Esophagus mucosa (tissue), 1 donor: ENCODE measurements around the gene SYNJ2BP. TPM values are rescaled to one million over a fixed set of nuclear protein-coding genes. Genes with fewer than 3 reads are reported as not detected.

ENCODE experiments used
- ATAC-seq: fragments of 200-7000 bp; cut with Tn5 transposase; one replicate; pipeline ENCODE4 v1.9.1; 2020
- total RNA-seq: library from RNA; stranded (reverse); gene quantifications from one replicate; pipeline ENCODE4 v1.2.4, GENCODE V29; 2023
- donor health status: DM: yes; HTN: yes; CAD: no.

The SYNJ2BP gene
- total RNA-seq, 1 donor from 2014 or later, result 10.2 TPM

GRCh38 chr14:70391493-70392391, 25.1 kb downstream of the SYNJ2BP start:
- ATAC-seq, result peak; percentile 62

DNA sequence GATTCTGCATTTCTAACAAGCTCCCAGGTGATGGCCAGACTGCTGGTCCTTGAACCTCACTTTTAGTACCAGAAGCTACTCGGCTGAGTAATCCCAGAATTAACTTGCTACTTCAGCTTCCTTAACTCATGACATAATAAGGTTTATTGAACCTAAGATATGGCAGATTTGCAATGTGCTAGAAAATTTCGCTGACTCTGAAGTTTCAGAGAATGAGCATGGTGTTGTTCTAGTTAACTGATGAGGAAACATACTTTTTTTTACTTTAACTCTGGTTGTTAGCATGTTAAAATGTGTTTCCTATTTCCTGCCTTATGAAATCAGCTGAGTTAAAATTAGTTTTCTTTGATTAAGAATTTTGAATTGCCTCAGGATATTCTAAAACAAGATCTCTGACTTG, 34.4 kb downstream of the SYNJ2BP start:
- no peak for ATAC-seq

DNA sequence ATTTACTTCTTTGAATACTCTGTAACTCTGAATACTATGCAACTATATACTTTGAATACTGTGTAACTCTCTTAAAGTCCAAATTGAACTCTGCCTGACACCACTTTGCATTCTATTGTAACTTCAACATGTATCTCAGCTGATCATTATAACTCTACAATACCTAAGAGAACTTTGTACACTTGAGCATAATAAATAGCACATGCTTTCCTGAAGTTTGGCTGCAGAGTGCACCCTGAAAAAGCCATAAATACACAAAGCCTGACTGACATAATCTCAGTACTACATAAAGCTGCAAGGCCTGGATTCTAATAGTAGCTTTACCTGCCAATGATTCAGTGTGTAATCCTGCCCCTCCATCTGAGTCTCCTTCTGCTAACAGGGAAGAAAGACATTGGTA, 36.1 kb downstream of the SYNJ2BP start:
- no peak for ATAC-seq

- no peak for ATAC-seq
Observed at GRCh38 chr14:70378696-70379095, 38.2 kb downstream of the SYNJ2BP start.

Other genes starting within 250 kb of the SYNJ2BP start
- gene SLC8A3, start 228.1 kb downstream of the SYNJ2BP start, total RNA-seq, result 0.08 TPM
- gene COX16, start 57.4 kb downstream of the SYNJ2BP start, total RNA-seq, result 46.0 TPM
- not detected for gene ADAM21, start 35.1 kb upstream of the SYNJ2BP start, total RNA-seq
- 0.80 TPM for gene ADAM20, start 117.9 kb upstream of the SYNJ2BP start, total RNA-seq
- gene MED6, start 183.6 kb upstream of the SYNJ2BP start, total RNA-seq, result 22.2 TPM
- 40.5 TPM for gene TTC9, start 224.8 kb upstream of the SYNJ2BP start, total RNA-seq